Activated CD4-positive, alpha-beta memory T cell treated with anti-CD3 and anti-CD28 coated beads, Interleukin-2, amount 10 ng/mL, durations not matched to agents 7 days and 5 days (primary cell): ENCODE results near the gene RIPK3. TPM values are rescaled to one million over a fixed set of nuclear protein-coding genes. Genes with fewer than 3 reads are reported as not detected.

Source experiments
- CTCF ChIA-PET: fragments of 350-600 bp; sonication (Branson Sonifier 250); formaldehyde crosslinking; loops from one replicate; lab custom pipeline; 2021; ENCODE audit warnings: antibody characterized with exemption, inconsistent platforms; lab: Charles Lee
- POLR2A ChIA-PET: fragments of 350-600 bp; sonication (Branson Sonifier 250); formaldehyde crosslinking; loops from one replicate; lab custom pipeline; 2021; ENCODE audit warnings: antibody characterized with exemption; lab: Charles Lee
- DNase-seq: peaks from one replicate; pipeline ENCODE4 v3.0.0-alpha.2; 2020
- H3K27ac Mint-ChIP-seq: one replicate; pipeline ENCODE4 v1.8.0; 2021; ENCODE audit warnings: mild to moderate bottlenecking, mixed read lengths
- H3K27me3 Mint-ChIP-seq: one replicate; pipeline ENCODE4 v1.8.0; 2021; ENCODE audit warnings: mixed read lengths
- H3K36me3 Mint-ChIP-seq: one replicate; pipeline ENCODE4 v1.8.0; 2021; ENCODE audit warnings: low read depth, mixed read lengths
- H3K4me1 Mint-ChIP-seq: one replicate; pipeline ENCODE4 v1.8.0; 2021; ENCODE audit warnings: mixed read lengths
- H3K4me3 Mint-ChIP-seq: one replicate; pipeline ENCODE4 v1.8.0; 2021; ENCODE audit warnings: mild to moderate bottlenecking, mixed read lengths
- H3K9me3 Mint-ChIP-seq: one replicate; pipeline ENCODE4 v1.8.0; 2021; ENCODE audit warnings: mixed read lengths
- total RNA-seq, 2 experiments: library from RNA; stranded (reverse); gene quantifications; one replicate each; pipeline ENCODE4 v1.2.3, GENCODE V29; 2021

RIPK3 gene
- total RNA-seq, 2 experiments from 2014 or later, result 37.3 to 38.0 TPM

DNA sequence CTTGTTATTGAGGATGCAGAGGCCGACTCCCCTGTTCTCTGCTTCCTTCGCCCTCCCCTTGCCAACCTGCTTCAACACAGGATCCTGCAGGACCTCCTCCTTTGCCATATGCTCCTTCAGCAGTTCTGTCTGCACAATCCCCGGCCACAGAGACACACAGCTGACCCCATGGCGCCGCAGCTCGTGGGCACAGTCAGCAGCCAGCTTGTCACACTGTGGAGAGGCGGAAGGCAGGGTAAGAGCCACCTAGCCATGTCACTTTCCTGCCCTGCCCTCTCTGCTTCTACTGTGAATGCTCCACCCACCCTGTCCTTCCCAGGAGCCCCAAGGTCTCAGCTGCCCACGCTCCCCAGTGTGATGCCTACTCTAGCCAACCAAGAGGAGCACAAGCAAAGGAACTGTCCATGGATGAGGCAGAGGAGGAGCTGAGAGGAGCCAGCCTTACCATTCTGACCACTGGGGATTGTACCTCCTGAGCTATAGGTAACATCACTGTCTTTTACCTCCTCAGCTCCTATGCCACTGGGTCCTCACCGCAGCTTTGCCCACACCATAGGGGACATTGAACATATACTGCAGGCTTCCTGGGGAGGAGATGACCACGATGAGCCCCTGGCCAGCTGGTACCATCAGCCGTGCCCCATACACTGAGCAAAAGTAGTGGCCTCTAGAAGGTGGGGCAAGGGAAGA is 47.5 kb downstream of the RIPK3 start:
- no peak for DNase-seq
- H3K4me1 Mint-ChIP-seq, result peaks cover 37% of the 10 kb centered on the region
- no peaks in the 10 kb centered on the region for H3K9me3 Mint-ChIP-seq
- H3K4me3 Mint-ChIP-seq, result no peak overlapping the region
- H3K36me3 Mint-ChIP-seq, result peaks cover 54% of the 10 kb centered on the region
- no peak overlapping the region for H3K27ac Mint-ChIP-seq
- CTCF ChIA-PET, result interaction anchor here (1.0 to 5.3 kb wide), 9 partner anchors 12 to 77 kb away, joined by 3 to 32 read pairs (median 4); partner anchors contain the start of genes CIDEB, MDP1, RABGGTA and TINF2
- H3K27me3 Mint-ChIP-seq, result peaks cover 17% of the 10 kb centered on the region
- POLR2A ChIA-PET, result interaction anchor here (0.6 to 2.0 kb wide), 7 partner anchors 18 to 79 kb away, joined by 3 to 6 read pairs (median 3); partner anchors contain the start of genes CHMP4A, RABGGTA and TINF2

DNA sequence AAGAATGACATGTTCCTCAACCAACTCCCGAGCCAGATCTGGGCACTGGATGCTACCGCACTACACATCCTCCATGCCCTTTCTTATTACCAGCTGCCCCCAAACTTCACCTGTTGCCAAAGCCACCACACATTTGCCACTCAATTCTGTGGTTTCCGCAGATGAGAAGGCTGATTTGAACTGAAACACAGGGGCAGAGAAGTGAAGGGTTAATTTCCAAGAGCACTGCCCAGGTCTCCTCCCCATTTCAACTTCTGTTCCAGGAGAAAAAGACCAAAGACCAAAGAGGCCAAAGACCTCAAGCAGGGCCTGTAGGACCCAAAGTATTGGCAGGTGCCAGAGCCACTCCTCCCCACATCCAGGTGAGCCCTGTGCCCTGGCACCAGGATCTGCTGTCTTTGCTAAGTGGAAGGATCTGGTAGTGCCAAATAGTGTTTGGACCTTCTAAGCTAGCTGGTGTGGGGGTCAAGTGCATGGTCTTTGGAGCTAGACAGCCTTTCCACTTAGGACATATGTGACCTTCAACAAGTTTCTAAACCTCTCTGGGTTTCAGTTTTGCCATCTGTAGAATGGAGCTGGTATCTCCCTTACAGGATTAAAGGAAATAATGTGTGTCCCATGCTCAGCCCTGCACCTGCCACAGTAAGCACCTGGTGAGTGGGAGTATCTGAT is 48.2 kb downstream of the RIPK3 start:
- POLR2A ChIA-PET, result interaction anchor here (0.7 to 3.2 kb wide), 9 partner anchors 12 to 78 kb away, joined by 3 to 16 read pairs (median 5); partner anchors contain the start of genes CHMP4A, RABGGTA and TINF2
- no peak for DNase-seq
- Mint-ChIP-seq H3K36me3 (peaks cover 52% of the 10 kb centered on the region), H3K27ac (no peak overlapping the region), H3K9me3 (no peaks in the 10 kb centered on the region), H3K4me1 (peaks cover 30% of the 10 kb centered on the region), H3K4me3 (no peak overlapping the region), H3K27me3 (peaks cover 17% of the 10 kb centered on the region)
- CTCF ChIA-PET, result interaction anchor here (1.3 to 5.3 kb wide), 8 partner anchors 12 to 76 kb away, joined by 3 to 32 read pairs (median 6); partner anchors contain the start of genes CIDEB, MDP1, RABGGTA and TINF2

DNA sequence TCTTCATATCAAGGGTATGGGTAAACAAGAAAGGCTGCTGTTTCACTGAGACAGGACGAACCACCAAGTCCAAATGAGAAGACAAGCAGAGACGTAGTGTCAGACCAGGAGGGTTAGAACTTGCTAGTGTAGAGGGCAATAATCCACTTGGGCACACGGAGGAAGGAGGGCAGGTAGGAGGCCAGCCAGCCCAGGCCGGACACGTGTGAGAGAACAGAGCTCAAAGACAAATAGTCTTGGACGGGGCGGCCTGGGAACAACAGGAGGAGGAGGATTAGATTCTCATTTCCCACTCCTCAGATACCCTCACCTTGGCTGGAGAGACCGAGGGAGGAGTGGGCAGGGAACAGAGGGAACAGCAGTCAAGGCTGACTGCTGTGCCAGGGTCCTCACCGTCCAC is 49.0 kb downstream of the RIPK3 start:
- Mint-ChIP-seq H3K4me3 (no peak overlapping the region), H3K9me3 (no peaks in the 10 kb centered on the region), H3K27ac (no peak overlapping the region), H3K4me1 (peaks cover 23% of the 10 kb centered on the region), H3K27me3 (peaks cover 22% of the 10 kb centered on the region), H3K36me3 (peaks cover 44% of the 10 kb centered on the region)
- DNase-seq, result no peak
- POLR2A ChIA-PET, result interaction anchor here (1.0 to 3.2 kb wide), 11 partner anchors 9 to 196 kb away, joined by 3 to 16 read pairs (median 5); partner anchors contain the start of genes CHMP4A, DHRS1, MDP1 and NOP9
- CTCF ChIA-PET, result interaction anchor here (0.7 to 5.3 kb wide), 7 partner anchors 11 to 75 kb away, joined by 3 to 32 read pairs (median 4); partner anchors contain the start of genes CIDEB, MDP1 and TINF2

DNA sequence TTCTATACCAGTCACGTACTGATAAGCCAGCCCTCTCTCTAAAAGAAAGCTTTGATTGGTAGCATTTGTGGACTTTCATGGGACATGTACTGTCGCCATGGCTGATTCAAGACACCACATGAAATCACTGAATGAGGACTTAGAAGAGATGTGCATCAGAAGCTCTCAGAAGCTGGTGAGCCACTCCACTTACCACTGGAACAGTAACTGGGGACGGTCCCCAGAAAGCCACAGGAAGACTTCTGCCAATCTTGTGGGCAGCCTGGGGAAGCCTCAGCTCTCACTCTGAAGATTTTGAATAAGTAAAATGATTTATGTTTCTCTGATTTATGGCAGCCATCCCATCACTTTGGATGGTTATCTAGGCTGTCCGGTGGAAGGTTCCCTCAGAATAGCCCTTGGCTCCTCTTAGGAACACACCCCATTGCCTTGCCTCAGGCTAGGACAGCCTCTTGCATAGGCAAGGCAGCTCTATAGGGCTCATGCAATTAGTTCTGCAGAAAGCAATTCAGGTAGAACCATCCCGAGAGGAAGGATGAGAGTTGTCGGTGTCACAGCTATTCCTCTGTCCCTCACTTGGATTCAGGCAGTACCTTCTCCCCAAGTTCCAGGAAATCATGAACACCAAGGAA is 50.0 kb downstream of the RIPK3 start:
- CTCF ChIA-PET, result interaction anchor here (0.7 to 5.3 kb wide), 11 partner anchors 9 to 142 kb away, joined by 3 to 32 read pairs (median 6); partner anchors contain the start of genes CIDEB, DHRS1, LTB4R and MDP1
- Mint-ChIP-seq H3K27ac (no peak overlapping the region), H3K9me3 (no peaks in the 10 kb centered on the region), H3K27me3 (peaks cover 22% of the 10 kb centered on the region), H3K4me1 (peaks cover 23% of the 10 kb centered on the region), H3K4me3 (no peak overlapping the region), H3K36me3 (peaks cover 37% of the 10 kb centered on the region)
- peak; percentile 76 for DNase-seq
- POLR2A ChIA-PET, result interaction anchor here (0.7 to 3.2 kb wide), 12 partner anchors 8 to 195 kb away, joined by 3 to 16 read pairs (median 5); partner anchors contain the start of genes CHMP4A, DHRS1, MDP1 and NOP9

DNA sequence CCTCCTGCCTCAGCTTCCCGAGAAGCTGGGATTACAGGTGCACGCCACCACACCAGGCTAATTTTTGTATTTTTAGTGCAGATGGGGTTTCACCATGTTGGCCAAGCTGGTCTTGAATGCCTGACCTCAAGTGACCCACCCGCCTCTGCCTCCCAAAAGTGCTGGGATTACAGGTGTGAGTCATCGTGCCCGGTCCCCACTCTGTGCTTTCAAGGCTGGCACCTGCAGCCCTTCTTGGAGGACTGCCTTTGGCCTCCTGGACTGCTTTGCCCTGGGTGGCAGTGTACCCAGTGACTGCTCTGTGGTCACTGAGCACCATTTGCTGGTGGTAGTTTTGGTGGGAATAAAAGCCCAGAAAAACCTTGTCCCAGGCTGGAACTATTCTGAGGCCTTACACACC is 52.8 kb downstream of the RIPK3 start:
- POLR2A ChIA-PET, result interaction anchor here (1.4 kb wide), 2 partner anchors 16 to 33 kb away, joined by 4 to 8 read pairs; partner anchors contain the start of gene RABGGTA
- CTCF ChIA-PET, result interaction anchor here (1.3 kb wide), 1 partner anchor 45 kb away, joined by 4 read pairs; the partner anchor contains the start of gene TINF2
- Mint-ChIP-seq H3K27ac (no peak overlapping the region), H3K27me3 (peaks cover 22% of the 10 kb centered on the region), H3K36me3 (peaks cover 26% of the 10 kb centered on the region), H3K4me3 (no peak overlapping the region), H3K4me1 (peaks cover 23% of the 10 kb centered on the region), H3K9me3 (no peaks in the 10 kb centered on the region)
- no peak for DNase-seq

Other genes with a start within 250 kb of the RIPK3 start
- 10 to 100 TPM; 88.5 to 90.6 TPM for gene PCK2, start 245.7 kb downstream of the RIPK3 start, total RNA-seq
- 10 to 100 TPM; 94.1 to 98.2 TPM for gene DCAF11, start 225.2 kb downstream of the RIPK3 start, total RNA-seq
- gene NRL, start 225.0 kb downstream of the RIPK3 start, total RNA-seq, result 1 to 10 TPM; 2.1 to 2.4 TPM
- 1 to 10 TPM; 1.3 to 1.4 TPM for gene FITM1, start 209.3 kb downstream of the RIPK3 start, total RNA-seq
- gene PSME1, start 203.8 kb downstream of the RIPK3 start, total RNA-seq, result 100 to 1,000 TPM; 391 to 397 TPM
- gene EMC9, start 198.4 kb downstream of the RIPK3 start, total RNA-seq, result 10 to 100 TPM; 45.0 to 51.7 TPM
- gene PSME2, start 193.4 kb downstream of the RIPK3 start, total RNA-seq, result 100 to 1,000 TPM; 395 to 405 TPM
- 100 to 1,000 TPM; 122 to 129 TPM for gene RNF31, start 192.5 kb downstream of the RIPK3 start, total RNA-seq
- gene IRF9, start 178.7 kb downstream of the RIPK3 start, total RNA-seq, result 100 to 1,000 TPM; 262 to 267 TPM
- gene REC8, start 167.9 kb downstream of the RIPK3 start, total RNA-seq, result 10 to 100 TPM; 48.0 to 51.9 TPM
- 10 to 100 TPM; 24.0 to 26.2 TPM for gene IPO4, start 151.2 kb downstream of the RIPK3 start, total RNA-seq
- gene TM9SF1, start 144.6 kb downstream of the RIPK3 start, total RNA-seq, result 10 to 100 TPM; 30.8 to 35.1 TPM
- under 1 TPM; 0.48 to 0.76 TPM for gene TSSK4, start 134.3 kb downstream of the RIPK3 start, total RNA-seq
- 10 to 100 TPM; 92.9 to 97.9 TPM for gene CHMP4A, start 126.5 kb downstream of the RIPK3 start, total RNA-seq
- gene MDP1, start 123.9 kb downstream of the RIPK3 start, total RNA-seq, result 10 to 100 TPM; 13.5 to 17.0 TPM
- 100 to 1,000 TPM; 190 to 197 TPM for gene NEDD8, start 107.6 kb downstream of the RIPK3 start, total RNA-seq
- gene GMPR2, start 107.1 kb downstream of the RIPK3 start, total RNA-seq, result 10 to 100 TPM; 78.1 to 90.3 TPM
- gene TINF2, start 97.4 kb downstream of the RIPK3 start, total RNA-seq, result 100 to 1,000 TPM; 133 to 139 TPM
- 1 to 10 TPM; 4.0 to 4.4 TPM for gene TGM1, start 76.8 kb downstream of the RIPK3 start, total RNA-seq
- gene RABGGTA, start 68.4 kb downstream of the RIPK3 start, total RNA-seq, result 10 to 100 TPM; 40.2 to 41.0 TPM
- gene DHRS1, start 40.2 kb downstream of the RIPK3 start, total RNA-seq, result 10 to 100 TPM; 31.6 to 33.4 TPM
- 10 to 100 TPM; 25.8 to 27.7 TPM for gene NOP9, start 40.1 kb downstream of the RIPK3 start, total RNA-seq
- gene CIDEB, start 32.0 kb downstream of the RIPK3 start, total RNA-seq, result 10 to 100 TPM; 38.4 to 39.6 TPM
- gene LTB4R2, start 29.9 kb downstream of the RIPK3 start, total RNA-seq, result 10 to 100 TPM; 18.5 to 19.6 TPM
- 10 to 100 TPM; 36.1 to 37.9 TPM for gene LTB4R, start 28.5 kb downstream of the RIPK3 start, total RNA-seq
- 1 to 10 TPM; 4.5 to 5.9 TPM for gene ADCY4, start 4.9 kb downstream of the RIPK3 start, total RNA-seq
- gene NFATC4, start 28.2 kb upstream of the RIPK3 start, total RNA-seq, result not detected
- under 1 TPM; 0.18 TPM for gene NYNRIN, start 59.0 kb upstream of the RIPK3 start, total RNA-seq
- gene CBLN3, start 89.7 kb upstream of the RIPK3 start, total RNA-seq, result 1 to 10 TPM; 8.6 to 9.5 TPM
- 10 to 100 TPM; 96.0 to 99.5 TPM for gene KHNYN, start 90.0 kb upstream of the RIPK3 start, total RNA-seq
- 10 to 100 TPM; 38.5 to 41.6 TPM for gene SDR39U1, start 102.8 kb upstream of the RIPK3 start, total RNA-seq
- gene CMA1, start 168.3 kb upstream of the RIPK3 start, total RNA-seq, result not detected
- 1 to 10 TPM in 1 of 2 experiments, under 1 TPM in 1; 0.93 to 1.1 TPM for gene CTSG, start 236.3 kb upstream of the RIPK3 start, total RNA-seq